Ammon's horn (tissue), 1 donor: ENCODE data around the gene NEDD4.
"Not testable (repeated sequence)": the region's sequence is repeated elsewhere in the genome, so short reads cannot be mapped to it uniquely, and the experiment has no call there.

ENCODE experiments used
- DNase-seq: peaks from one replicate; pipeline ENCODE4 v3.0.0-alpha.2; 2016; ENCODE audit warnings: low spot score

The NEDD4 gene

DNA sequence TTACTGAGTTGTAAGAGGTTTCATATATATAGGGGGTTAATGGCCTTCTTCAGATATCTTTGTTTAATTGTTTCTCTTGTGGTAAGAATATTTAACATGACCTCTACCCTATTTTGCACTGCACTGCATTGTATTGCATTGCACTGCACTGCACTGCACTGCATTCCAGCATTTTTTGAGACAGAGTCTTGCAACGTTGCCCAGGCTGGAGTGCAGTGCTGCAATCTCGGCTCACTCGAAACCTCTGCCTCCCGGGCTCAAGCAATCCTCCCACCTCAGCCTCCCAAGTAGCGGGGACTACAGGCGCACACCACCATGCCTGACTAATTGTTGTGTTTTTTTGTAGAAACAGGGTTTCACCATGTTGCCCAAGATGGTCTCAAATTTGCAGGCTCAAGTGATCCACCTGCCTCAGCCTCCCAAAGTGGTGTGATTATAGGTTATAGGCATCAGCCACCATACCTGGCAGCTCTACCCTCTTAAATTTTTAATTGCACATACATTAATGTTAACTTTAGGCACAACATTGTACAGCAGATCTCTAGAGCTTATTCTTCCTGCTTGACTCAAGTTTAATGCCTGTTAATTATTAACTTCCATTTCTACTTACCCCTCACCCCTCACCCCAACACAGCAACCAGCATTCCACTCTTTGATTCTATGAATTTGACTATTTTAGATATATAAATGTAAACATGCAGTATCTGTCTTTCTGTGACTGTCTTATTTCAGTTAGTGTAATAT is 38.4 kb downstream of the NEDD4 start:
- no peak for DNase-seq

DNA sequence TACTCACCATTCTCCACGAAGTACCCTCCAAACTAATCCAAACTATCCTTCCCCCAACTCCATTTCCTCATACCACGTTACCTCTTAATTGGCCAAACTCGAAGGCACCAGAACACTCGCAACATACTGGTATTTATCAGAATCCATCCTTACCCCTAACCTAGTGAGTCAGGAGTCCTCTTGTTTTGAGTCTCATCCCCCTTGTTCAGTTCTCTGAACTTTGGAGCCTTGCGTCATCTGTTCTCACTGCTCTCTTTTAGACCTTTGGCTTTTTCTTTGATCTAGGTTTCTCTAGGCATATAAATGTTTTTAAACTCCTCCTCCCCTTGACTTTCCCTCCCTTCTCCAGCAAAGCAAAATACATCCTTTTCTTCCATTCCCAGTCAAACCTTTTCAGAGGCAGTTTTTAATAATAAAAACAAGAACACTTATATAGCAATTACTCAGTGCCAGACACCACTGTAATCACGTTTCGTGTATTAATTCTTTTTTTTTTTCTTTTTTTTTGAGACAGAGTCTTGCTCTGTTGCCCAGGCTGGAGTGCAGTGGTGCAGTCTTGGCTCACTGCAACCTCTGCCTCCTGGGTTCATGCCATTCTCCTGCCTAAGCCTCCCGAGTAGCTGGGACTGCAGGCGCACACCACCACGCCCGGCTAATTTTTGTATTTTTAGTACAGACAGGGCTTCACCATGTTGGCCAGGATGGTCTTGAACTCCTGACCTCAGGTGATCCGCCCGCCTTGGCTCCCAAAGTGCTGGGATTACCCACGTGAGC is 40.7 kb downstream of the NEDD4 start:
- DNase-seq, result not testable (repeated sequence)

DNA sequence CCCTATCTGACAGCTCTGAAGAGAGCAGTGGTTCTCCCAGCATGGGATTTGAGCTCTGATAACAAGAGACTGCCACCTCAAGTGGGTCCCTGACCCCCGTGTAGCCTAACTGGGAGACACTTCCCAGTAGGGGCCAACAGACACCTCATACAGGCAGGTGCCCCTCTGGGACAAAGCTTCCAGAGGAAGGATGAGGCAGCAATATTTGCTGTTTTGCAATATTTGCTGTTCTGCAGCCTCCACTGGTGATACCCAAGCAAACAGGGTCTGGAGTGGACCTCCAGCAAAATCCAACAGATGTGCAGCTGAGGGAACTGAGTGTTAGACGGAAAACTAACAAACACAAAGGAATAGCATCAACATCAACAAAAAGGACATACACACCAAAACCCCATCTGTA is 48.8 kb downstream of the NEDD4 start:
- DNase-seq, result not testable (repeated sequence)

DNA sequence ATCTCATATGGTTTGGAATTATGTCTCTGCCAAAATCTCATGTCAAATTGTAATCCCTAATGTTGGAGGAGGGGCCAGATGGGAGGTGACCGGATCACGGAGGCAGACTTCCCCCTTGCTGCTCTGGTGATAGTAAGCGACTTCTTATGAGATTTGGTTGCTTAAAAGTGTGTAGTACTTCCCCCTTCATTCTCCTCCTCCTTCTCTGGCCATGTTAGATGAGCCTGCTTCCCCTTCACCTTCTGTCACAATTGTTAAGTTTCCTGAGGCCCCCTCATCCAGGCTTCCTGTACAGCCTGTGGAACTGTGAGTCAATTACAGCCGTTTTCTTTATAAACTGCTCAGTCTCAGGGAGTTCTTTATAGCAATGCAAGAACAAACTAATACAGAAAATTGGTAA is 51.1 kb downstream of the NEDD4 start:
- no peak for DNase-seq

DNA sequence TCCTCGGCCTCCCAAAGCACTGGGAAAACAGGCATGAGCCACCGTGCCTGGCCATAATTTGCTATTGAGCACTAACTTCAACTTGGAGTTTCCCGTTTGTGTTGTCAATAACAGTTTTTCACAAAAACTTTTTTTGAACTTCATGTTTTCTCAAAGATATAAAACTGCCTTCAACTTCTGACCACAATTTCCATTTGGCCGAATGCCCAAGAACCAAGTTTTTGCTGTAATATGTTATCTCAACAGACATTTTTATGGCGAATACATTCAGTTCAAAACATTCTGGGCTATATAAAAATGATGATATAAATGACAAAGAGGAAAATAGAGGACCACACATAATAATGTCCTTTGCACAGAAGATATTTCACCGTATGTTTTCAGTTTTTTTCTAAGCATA is 56.4 kb downstream of the NEDD4 start:
- no peak for DNase-seq

DNA sequence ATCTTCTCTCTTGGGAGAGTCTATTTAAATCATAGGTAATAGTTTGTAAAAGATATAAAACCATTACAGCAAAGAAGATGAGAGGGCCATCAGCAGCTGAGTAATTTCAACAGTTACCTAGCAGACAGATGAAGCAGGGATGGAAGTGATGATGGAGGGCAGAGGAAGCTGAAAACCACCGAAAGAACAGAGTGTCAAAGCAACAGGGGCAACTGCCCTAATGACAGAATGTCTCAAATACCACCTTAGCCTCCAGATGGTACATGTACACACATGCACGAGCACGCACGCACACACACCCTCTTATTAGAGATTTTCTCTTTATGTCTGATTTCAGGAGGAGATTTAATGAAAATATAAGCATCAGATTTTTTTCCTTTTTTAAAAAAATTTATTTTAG is 64.5 kb downstream of the NEDD4 start:
- DNase-seq, result no peak

DNA sequence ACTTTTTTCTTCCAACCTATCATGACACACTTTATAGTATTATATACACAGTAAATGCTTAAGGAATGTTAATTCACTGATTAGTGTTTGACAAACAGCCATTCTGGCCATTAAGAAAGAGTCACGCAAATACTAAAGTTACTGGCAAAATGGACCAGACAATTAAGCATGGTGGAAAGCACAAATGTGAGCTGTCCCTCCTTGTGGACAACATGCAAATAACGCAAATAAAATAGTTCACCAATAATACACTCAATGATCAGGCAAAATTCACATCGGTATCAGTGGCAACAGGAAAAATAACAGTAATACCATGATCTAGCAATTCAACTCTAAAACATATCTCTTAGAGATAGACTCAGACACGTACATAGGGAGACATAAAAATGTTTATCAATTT is 71.7 kb downstream of the NEDD4 start:
- DNase-seq, result no peak

DNA sequence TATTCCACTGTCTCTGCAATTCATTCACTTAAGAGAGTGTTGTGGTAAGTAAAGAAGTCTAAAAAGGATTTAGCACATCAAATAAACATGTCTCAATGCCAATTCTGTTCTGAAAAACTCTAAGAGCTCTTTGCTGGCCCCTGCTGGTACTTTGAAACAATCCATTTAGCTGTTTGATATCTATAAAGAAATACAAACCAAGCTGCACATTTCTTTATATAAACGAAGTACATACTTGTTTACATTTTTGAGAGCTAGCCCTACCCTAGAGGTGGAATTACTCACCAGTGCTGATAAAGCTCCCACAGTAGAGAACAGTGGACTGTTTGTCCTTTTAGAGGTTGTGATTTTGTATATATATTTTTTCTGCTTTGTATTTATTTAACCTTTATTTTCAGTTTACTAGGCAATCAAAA is 75.5 kb downstream of the NEDD4 start:
- DNase-seq, result peak; percentile 35

DNA sequence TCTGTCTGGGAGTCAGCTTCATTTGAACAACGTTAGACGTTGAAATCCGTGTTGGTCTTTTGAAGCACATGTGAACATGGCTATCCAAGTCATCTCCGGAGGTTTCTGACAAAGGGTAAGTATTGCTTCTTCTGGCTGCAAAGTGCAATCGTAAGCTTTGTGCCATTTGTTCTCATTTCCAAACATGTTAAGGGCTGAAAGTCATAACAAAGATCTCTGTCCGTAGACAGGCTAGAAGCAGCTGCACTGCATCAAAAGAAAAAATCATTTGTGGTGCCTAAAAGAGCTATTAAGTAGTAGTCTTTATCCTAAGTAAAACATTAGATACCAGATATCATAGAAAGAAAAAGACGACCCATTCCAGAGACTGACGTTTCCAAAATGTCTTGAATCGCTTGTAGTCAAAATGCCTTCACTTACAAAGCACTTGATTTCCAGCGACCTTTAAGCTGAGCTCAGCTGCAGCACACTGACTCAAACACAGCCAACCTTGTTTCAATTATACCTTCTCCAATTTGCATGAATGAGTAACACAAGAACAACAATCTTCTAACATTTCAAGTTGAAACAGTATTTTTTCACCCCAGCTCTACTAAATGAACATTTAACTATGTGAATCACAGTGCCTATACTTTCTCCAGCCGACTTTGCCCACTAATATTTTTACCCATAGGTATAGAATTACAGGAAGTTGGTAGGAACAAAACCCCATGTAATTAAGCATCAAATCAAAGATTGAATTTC is 76.6 kb downstream of the NEDD4 start:
- DNase-seq, result no peak

DNA sequence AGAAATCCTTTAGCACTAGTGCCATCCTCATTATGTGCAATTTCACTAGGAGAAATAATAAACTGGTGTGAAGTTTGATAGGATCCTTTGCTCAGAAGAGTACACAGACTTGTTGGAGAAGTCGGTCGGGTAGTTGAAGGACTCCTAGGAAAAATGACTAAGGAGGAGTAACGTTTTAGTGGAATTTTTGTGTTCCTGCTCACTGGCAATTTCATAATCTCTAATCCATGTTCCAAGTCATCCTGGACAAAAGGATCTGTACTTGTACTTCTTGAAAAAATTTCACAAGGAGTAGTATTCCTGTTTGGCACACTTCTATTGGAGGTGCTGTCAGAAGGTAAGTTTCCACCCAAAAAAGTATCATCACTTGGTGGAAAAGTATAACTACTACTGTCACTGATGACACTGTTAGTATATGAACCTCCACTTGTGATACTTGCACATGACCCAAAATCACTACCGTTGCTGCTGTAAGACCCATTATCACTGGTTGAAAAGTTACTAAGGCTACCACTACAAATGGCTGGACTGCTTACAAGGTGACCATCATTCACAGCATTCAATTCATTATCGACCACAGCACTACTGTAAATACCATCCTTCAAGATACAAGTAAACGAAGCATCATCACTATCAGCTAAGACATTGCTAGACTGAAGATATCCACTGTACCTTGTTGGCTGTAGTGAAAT is 77.4 kb downstream of the NEDD4 start:
- DNase-seq, result no peak

DNA sequence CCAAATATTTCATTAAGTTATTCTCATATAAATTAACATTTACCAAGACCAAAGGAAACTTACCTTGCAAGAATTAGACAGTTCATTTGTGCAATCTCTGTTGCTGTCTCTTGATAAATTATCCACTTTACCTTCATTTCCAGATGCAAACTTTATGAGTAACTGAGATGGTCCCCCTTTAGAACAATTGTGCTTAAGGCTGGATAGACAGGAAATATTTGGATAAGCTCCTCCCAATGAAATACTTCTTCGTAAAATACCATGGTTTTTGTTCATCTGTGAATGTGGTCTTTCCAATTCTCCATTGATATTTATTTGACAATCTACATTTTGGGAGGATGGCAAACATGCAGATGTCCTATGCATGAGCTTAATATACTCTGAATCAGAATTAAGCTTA is 78.2 kb downstream of the NEDD4 start:
- DNase-seq, result no peak

DNA sequence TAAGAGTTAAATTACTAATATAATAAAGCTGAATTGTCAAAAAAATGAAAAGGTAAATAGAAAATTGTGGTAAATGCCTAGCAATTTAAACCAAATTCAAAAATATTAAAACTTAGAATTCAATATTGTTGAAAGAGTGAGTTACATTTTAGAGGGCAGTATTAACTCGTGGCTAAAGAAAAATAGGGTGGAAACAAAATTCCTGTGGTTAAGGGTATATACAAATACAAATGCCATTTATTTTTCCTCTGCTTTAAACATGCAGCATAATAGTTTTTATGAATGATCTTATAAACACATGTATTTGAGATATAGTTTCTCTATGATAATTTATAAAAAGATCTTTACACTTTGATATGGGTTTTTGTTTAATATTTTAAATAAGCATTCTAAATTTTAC is 79.0 kb downstream of the NEDD4 start:
- DNase-seq, result no peak

DNA sequence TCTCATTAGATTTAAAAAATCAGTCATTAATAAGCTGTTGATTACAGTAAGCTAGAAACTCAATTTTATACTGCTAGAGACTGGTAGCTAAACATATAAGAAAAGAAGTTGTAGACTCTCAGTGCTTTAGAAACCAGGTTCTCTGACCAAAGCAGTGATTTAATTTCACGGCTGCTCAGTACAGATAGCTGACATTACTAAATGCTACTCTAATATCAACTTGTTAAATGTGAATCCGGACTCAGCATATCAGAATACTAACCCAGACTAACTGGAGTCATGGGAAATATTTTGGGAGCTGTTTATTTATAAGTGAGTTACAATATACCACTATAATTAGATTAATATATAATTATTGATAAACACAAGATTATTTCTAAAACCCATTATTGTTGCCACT is 80.4 kb downstream of the NEDD4 start:
- DNase-seq, result no peak

DNA sequence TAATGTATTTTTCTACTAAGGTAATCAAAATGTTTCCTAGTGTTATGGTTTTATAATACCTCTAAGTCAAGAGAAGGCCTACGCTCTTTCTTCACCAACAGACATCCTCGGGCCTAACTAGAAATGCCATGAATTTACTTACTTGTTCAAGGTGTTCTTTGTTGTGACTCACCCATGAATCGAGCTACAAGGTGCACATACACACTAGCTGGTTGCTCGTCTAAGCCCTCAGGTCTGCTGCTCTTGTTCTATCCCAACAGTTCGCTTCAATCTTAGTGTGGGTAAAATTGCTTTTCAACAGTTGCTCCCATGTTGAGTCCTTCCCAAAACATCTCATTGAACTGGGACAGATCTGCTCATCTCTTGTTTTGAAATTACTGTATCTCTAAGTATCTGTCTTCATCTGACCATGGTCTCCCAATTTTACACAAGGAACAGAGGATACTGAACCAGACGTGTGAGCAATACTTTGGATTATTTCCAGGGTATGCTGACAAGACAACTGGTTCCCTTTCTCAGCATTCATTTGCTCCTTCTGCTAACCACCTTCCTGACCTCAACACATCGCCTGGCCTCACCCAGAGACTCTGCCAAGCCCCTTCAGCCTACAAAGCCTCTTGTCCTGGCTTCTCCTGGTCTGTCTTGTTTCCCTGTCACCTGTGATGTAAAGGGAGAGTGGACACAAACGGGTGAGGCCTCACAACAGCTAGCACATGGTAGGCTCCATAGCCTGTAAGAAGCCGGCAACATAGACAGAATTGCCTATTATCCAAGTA is 84.2 kb downstream of the NEDD4 start:
- DNase-seq, result no peak

DNA sequence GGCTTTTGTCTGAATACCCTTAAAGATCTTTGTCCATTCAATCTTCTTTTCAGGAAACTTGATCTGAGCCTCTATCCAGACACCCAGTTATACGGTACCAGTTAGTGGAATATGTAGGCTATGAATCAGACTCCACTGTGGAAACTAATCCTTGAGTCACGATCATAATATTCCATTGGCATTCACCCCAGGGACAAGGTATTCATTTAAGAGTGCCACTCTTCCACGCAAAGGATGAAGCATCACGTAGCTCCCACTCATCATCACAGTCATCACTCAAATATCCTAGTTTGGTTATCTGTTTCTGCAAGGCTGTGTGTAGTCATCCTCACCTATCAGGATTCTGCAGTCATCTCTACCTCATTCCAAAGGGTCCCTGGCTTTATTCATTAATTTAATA is 85.6 kb downstream of the NEDD4 start:
- no peak for DNase-seq

DNA sequence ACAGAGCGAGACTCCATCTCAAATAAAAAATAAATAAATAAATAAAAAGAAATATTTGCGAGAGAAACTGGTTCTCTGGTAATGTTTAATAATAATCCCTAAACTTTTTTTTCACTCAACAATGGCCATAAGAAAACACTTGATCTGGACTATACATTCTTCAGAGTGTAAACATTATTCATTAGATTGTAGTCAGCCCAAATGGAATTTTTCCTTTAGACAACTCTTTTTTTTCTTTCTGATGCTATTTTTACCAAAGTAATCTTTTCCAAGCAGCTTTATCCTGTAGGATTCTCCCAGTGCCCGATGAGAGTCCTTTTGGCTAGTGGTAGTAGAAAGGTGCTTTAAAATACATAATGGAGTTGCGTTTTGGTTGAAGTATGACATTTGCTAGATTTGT is 90.4 kb downstream of the NEDD4 start:
- no peak for DNase-seq

DNA sequence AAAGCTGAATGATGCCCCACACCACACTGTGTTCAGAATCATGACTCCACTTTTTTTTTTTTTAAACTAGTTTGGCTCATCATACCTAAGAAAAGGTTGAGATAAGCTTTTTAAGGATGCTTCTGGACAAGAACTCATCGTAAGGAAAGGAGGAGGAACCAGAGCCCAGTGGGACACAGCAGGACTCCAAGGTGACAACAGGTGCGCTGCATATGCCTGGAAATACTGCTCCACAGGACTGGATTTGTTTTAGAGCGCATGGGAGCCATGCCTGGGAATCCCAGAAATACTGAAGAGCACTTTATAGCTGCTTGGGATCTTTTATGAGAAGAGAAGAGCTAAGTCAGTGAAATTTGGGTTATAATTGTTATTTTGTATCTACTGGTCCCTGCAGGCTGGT is 93.4 kb downstream of the NEDD4 start:
- DNase-seq, result no peak

DNA sequence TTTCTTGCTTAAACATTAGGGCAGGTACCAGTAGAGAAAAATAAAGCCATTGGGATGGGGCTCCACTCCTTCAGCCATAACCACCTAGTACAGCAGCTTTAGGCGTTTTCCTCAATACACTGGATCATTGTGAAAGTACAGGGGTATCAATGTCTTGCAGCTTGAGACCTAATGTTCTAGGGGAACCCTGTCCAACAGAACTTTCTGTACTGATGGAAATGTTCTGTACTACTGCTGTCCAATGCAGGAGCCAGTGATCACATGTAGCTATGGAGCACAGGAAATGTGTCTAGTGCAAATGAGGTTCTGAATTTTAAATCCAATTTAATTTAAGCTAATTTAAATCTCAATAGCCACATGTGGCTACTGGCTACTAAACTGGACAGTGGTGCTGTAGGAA is 93.9 kb downstream of the NEDD4 start:
- no peak for DNase-seq

DNA sequence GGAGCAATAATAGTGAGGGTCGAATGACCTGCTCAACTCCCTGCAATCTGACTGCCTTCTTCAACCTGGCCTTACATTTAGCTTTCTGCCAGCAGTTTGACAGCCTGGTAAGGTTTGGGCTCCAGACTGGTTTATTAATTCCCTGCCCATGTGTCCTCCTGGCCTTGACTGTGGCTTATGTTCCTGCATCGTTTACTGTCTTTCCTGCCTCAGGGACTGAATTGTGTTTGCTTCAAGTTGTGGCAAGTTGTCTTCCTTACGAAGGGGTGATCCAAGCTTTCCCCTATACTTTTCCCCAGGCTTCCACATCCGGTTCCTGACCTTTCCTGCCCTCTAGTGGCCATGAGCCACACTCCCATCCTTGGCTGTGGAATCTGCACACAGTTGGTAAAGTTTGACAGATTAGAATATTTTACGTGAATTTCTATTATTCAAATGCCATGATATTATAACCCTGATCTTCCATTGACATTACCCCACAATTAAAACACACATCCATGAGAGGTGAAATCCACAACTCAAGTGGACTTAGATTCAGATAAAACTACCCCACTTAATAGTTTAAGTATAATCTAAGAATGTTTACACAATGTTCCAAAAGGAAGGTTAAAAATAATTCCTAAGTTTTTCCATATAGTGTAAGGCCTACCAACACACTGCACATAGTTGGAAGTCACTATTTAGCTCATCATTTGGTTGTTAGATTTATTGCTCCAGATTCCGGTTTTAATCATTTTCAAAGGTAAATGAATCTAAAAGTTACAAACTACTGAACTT is 95.7 kb downstream of the NEDD4 start:
- DNase-seq, result peak; percentile 61

DNA sequence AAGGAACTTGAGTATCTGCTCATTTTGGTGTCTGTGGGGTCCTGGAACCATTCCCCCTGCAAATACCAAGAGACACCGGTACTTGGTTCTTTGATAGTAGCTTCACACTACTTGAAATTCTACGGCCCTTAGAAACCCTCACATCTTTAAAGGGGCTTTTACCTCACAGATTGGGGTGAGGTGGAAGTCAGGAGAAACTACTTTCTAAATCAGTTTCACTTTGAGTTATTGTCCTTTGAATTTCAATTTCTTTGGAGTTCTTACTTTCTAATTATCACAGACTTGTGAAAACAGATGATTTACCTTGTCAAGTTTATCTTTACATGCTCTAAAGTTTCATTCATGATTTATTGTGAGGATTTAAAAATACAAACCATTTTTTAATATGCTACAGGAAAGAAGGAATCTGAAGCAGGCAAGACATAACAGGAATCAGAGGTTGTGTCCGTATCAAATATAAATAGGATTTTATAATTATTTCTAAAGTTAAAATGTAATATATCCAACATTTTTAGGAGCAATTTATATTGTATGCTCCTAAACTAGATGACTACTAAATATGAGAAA is 98.9 kb downstream of the NEDD4 start:
- no peak for DNase-seq
